IMR-90 (cell line): ENCODE results near the gene CHST8. TPM values are rescaled to one million over a fixed set of nuclear protein-coding genes. Genes with fewer than 3 reads are reported as not detected.

ENCODE experiments used
- ATAC-seq: fragments of 200-7000 bp; cut with Tn5 transposase; 2 replicates; pipeline ENCODE4 v1.9.1; 2020; ENCODE audit warnings: low read depth, mild to moderate bottlenecking, moderate library complexity
- BruUV-seq: library from RNA; stranded (reverse); fragments of 400-500 nt; replicated peaks from 2 replicates; lab custom pipeline; 2021; lab: Mats Ljungman, UMichigan
- CTCF ChIA-PET: fragments of 300-600 bp; formaldehyde crosslinking; extraction: SDS; loops from one replicate; lab custom pipeline; 2021; ENCODE audit warnings: antibody characterized with exemption; lab: Yijun Ruan, JAX
- POLR2A ChIA-PET: fragments of 300-600 bp; sonication (Branson Sonifier 250); formaldehyde crosslinking; loops from one replicate; lab custom pipeline; 2022; ENCODE audit warnings: antibody characterized with exemption; ENCODE audit not compliant: unreplicated experiment; lab: Charles Lee
- DNase-seq: peaks from one replicate; pipeline ENCODE4 v3.0.0; 2013
- H2AFZ ChIP-seq: replicated peaks from 2 replicates; pipeline ENCODE3; 2013; ENCODE audit warnings: low read length, mild to moderate bottlenecking; ENCODE audit not compliant: poor library complexity
- H2AK5ac ChIP-seq: 2 replicates; pipeline ENCODE4 v1.6.1; 2013; ENCODE audit warnings: low read depth, low read length, inconsistent platforms
- H2AK9ac ChIP-seq: replicated peaks from 2 replicates; pipeline ENCODE3; 2013; ENCODE audit warnings: mild to moderate bottlenecking, low read depth, low read length, moderate library complexity; ENCODE audit not compliant: poor library complexity
- H2BK120ac ChIP-seq: 2 replicates; pipeline ENCODE4 v1.6.1; 2013; ENCODE audit warnings: low read depth, low read length, inconsistent platforms
- H2BK15ac ChIP-seq: 3 replicates; pipeline ENCODE4 v1.6.1; 2013; ENCODE audit warnings: low read depth, low read length, inconsistent platforms
- H2BK20ac ChIP-seq: 2 replicates; pipeline ENCODE4 v1.6.1; 2013; ENCODE audit warnings: low read depth, mild to moderate bottlenecking, inconsistent platforms, low read length, moderate library complexity
- H2BK5ac ChIP-seq: 2 replicates; pipeline ENCODE4 v1.6.1; 2013; ENCODE audit warnings: mild to moderate bottlenecking, low read depth, low read length, inconsistent platforms; ENCODE audit not compliant: poor library complexity, severe bottlenecking
- H3K14ac ChIP-seq: replicated peaks from 2 replicates; pipeline ENCODE4 v1.6.1; 2013; ENCODE audit warnings: low read depth, low read length, inconsistent platforms
- H3K18ac ChIP-seq: 2 replicates; pipeline ENCODE4 v1.6.1; 2013; ENCODE audit warnings: low read depth, low read length, control low read depth
- H3K23ac ChIP-seq: 2 replicates; pipeline ENCODE4 v1.6.1; 2013; ENCODE audit warnings: low read depth, low read length, inconsistent platforms
- H3K27ac ChIP-seq: 2 replicates; pipeline ENCODE4 v1.5.1; 2013; ENCODE audit warnings: mild to moderate bottlenecking, control low read depth, low read length; ENCODE audit not compliant: insufficient read depth
- H3K27me3 ChIP-seq: 2 replicates; pipeline ENCODE4 v1.6.1; 2013; ENCODE audit warnings: low read length; ENCODE audit not compliant: control insufficient read depth, insufficient read depth
- H3K36me3 ChIP-seq: 2 replicates; pipeline ENCODE4 v1.6.1; 2013; ENCODE audit warnings: low read length, mixed read lengths; ENCODE audit not compliant: control insufficient read depth, insufficient read depth
- H3K4ac ChIP-seq: 2 replicates; pipeline ENCODE4 v1.6.1; 2013; ENCODE audit warnings: low read depth, low read length, inconsistent platforms
- H3K4me1 ChIP-seq: 2 replicates; pipeline ENCODE4 v1.6.1; 2013; ENCODE audit warnings: low read length, mixed read lengths; ENCODE audit not compliant: control insufficient read depth, insufficient read depth
- H3K4me2 ChIP-seq: 2 replicates; pipeline ENCODE4 v1.6.1; 2013; ENCODE audit warnings: low read depth, mild to moderate bottlenecking, control low read depth, low read length, moderate library complexity
- H3K4me3 ChIP-seq: 2 replicates; pipeline ENCODE4 v1.5.1; 2013; ENCODE audit warnings: low read depth, mild to moderate bottlenecking, control low read depth, low read length, moderate library complexity; ENCODE audit not compliant: insufficient read depth
- H3K56ac ChIP-seq: 2 replicates; pipeline ENCODE4 v1.6.1; 2013; ENCODE audit warnings: low read length, inconsistent platforms; ENCODE audit not compliant: insufficient read depth; ENCODE audit errors: extremely low read depth
- H3K79me1 ChIP-seq, 2 experiments: 2 replicates each; pipeline ENCODE4 v1.6.1; 2013; ENCODE audit warnings: low read length in 2 of 2, inconsistent platforms in 1 of 2, low read depth in 1 of 2
- H3K9ac ChIP-seq: 2 replicates; pipeline ENCODE4 v1.6.1; 2013; ENCODE audit warnings: low read depth, low read length, control low read depth
- H3K9me1 ChIP-seq: 2 replicates; pipeline ENCODE4 v1.6.1; 2013; ENCODE audit warnings: low read length, inconsistent platforms; ENCODE audit not compliant: insufficient read depth
- H3K9me3 ChIP-seq: 2 replicates; pipeline ENCODE4 v1.6.1; 2013; ENCODE audit warnings: low read length; ENCODE audit not compliant: control insufficient read depth, insufficient read depth
- H4K20me1 ChIP-seq: 2 replicates; pipeline ENCODE4 v1.6.1; 2013; ENCODE audit warnings: low read length, inconsistent platforms; ENCODE audit not compliant: insufficient read depth
- H4K5ac ChIP-seq: 2 replicates; pipeline ENCODE4 v1.6.1; 2013; ENCODE audit warnings: mild to moderate bottlenecking, low read depth, low read length, control low read depth
- H4K8ac ChIP-seq, 2 experiments: 2 replicates each; pipeline ENCODE4 v1.6.1; 2013; ENCODE audit warnings: low read depth in 2 of 2, low read length in 2 of 2, control low read depth in 1 of 2, inconsistent platforms in 1 of 2
- H4K91ac ChIP-seq: 2 replicates; pipeline ENCODE4 v1.6.1; 2013; ENCODE audit warnings: low read depth, low read length, inconsistent platforms; ENCODE audit not compliant: insufficient read depth
- BHLHE40 ChIP-seq: fragments of 150-350 bp; IDR thresholded peaks from 2 replicates; pipeline ENCODE4 v1.6.1; 2016; ENCODE audit warnings: mild to moderate bottlenecking, low read depth, low read length
- MAFK ChIP-seq: IDR thresholded peaks from 2 replicates; pipeline ENCODE4 v1.6.1; 2012; ENCODE audit warnings: low read depth, low read length, improper control_type of control experiment
- MAZ ChIP-seq: IDR thresholded peaks from 2 replicates; pipeline ENCODE4 v1.6.1; 2012; ENCODE audit warnings: low read depth, mild to moderate bottlenecking, low read length, improper control_type of control experiment, moderate library complexity, borderline replicate concordance
- MXI1 ChIP-seq: IDR thresholded peaks from 2 replicates; pipeline ENCODE4 v1.6.1; 2012; ENCODE audit warnings: low read depth, mild to moderate bottlenecking, low read length, moderate library complexity, borderline replicate concordance
- NFE2L2 ChIP-seq: fragments of 150-350 bp; IDR thresholded peaks from 2 replicates; pipeline ENCODE4 v1.6.1; 2016; ENCODE audit warnings: low read depth, mild to moderate bottlenecking, low read length
- POLR2A ChIP-seq: IDR thresholded peaks from 2 replicates; pipeline ENCODE4 v1.6.1; 2012; ENCODE audit warnings: mild to moderate bottlenecking, low read depth, low read length
- RAD21 ChIP-seq: IDR thresholded peaks from 2 replicates; pipeline ENCODE4 v1.6.1; 2012; ENCODE audit warnings: low read length, improper control_type of control experiment
- RCOR1 ChIP-seq: IDR thresholded peaks from 2 replicates; pipeline ENCODE4 v1.6.1; 2012; ENCODE audit warnings: mild to moderate bottlenecking, low read length, improper control_type of control experiment; ENCODE audit not compliant: insufficient replicate concordance
- SMC3 ChIP-seq: fragments of 150-350 bp; IDR thresholded peaks from 2 replicates; pipeline ENCODE4 v1.6.1; 2016; ENCODE audit warnings: low read depth, mild to moderate bottlenecking, antibody characterized with exemption, low read length, moderate library complexity
- WGBS, 2 experiments: methylation state at CpG; one replicate each; pipeline versions ENCODE4 v1.1.5 to v1.1.7; 2013; ENCODE audit warnings: missing lambda C conversion rate in 2 of 2; ENCODE audit not compliant: insufficient read length in 1 of 2; ENCODE audit errors: extremely low coverage in 2 of 2; 5-methylcytosine and 5-hydroxymethylcytosine counted together
- dilution Hi-C: fragments of 300-500 bp; cut with HindIII; formaldehyde crosslinking; loops from one replicate; pipeline ENCODE4 v1.14.3; 2018; ENCODE audit warnings: low sequenced_read_pairs; ENCODE audit not compliant: unreplicated experiment
- in situ Hi-C: fragments of 300-500 bp; cut with MboI; formaldehyde crosslinking; loops from 3 replicates; pipeline ENCODE4 v1.14.3; 2019; ENCODE audit warnings: low sequenced_read_pairs, inconsistent platforms, mixed read lengths
- intact Hi-C: fragments of 100-400 bp; cut with micrococcal nuclease; formaldehyde crosslinking; loops from 2 replicates; pipeline ENCODE4 v1.10.0; 2022
- polyA plus RNA-seq, 3 experiments: library from polyadenylated mRNA; depleted of rRNA; stranded (reverse); fragments of >200 nt; gene quantifications; 2 replicates each; pipeline ENCODE4 v1.2.3, GENCODE V29; 2012; ENCODE audit warnings: low replicate concordance in 1 of 3
- total RNA-seq: library from RNA; depleted of rRNA; stranded (reverse); fragments of >200 nt; gene quantifications from 2 replicates; pipeline ENCODE4 v1.2.3, GENCODE V29; 2012
- TF ChIP-seq, protein P1 (sequence below): fragments of 150-350 bp; IDR thresholded peaks from 2 replicates; pipeline ENCODE4 v1.6.1; 2016; ENCODE audit warnings: low read depth, mild to moderate bottlenecking, low read length, moderate library complexity, borderline replicate concordance
- TF ChIP-seq, protein P2 (sequence below): conservative IDR thresholded peaks from 2 replicates; pipeline ENCODE4 v1.5.1; 2012; ENCODE audit warnings: mild to moderate bottlenecking, low read depth, low read length, improper control_type of control experiment
- TF ChIP-seq, protein P3 (sequence below): fragments of 150-350 bp; IDR thresholded peaks from 2 replicates; pipeline ENCODE4 v1.6.1; 2017; ENCODE audit warnings: mild to moderate bottlenecking, antibody characterized with exemption, low read length, low read depth

The CHST8 gene
- total and polyA plus RNA-seq, 2 of the 4 experiments (the other 2 are of a cell fraction), result not detected

DNA sequence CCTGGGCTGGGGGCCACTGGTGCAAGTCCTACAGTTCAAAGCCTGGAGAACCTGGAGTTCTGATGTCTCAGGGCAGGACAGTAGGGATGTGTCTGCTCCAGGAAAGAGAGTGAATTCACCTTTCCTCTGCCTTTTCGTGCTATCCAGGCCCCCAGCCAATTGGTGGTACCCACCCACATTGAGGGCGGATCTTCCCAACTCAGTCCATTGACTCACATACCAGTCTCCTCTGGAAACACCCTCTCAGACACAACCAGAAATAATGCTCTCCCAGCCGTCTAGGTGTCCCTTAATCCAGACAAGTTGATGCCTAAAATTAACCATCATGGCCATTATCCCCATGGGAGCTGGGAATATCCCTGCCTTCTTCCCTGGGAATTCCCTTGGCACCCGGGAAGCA, 38.8 kb upstream of the CHST8 start:
- in situ Hi-C loops (no loop called here), intact Hi-C loops (no loop called here)
- no peak overlapping the region for H2AK5ac ChIP-seq

More for the DNA sequence above, 38.8 kb upstream of the CHST8 start:
- WGBS, 2 experiments, result 6% methylated on average over 3 of the region's 4 CpGs; no CpG with 5 or more reads in 1 of the 2 experiments
- Histone ChIP-seq H3K4me2 (no peak overlapping the region), H4K8ac (no peak overlapping the region), H3K4ac (no peak overlapping the region), H2AFZ (no peak overlapping the region), H3K27ac (no peak overlapping the region), H3K14ac (no peak overlapping the region), H3K36me3 (no peaks in the 10 kb centered on the region), H2BK120ac (no peak overlapping the region), H3K56ac (no peak overlapping the region), H3K9ac (no peak overlapping the region), H2BK5ac (no peak overlapping the region), H3K23ac (no peak overlapping the region), H3K79me1 (no peaks in the 10 kb centered on the region), H4K5ac (no peak overlapping the region), H3K4me3 (no peak overlapping the region), H3K27me3 (no peaks in the 10 kb centered on the region), H2BK15ac (no peak overlapping the region), H3K18ac (no peak overlapping the region), H3K9me3 (no peaks in the 10 kb centered on the region), H3K9me1 (no peaks in the 10 kb centered on the region), H3K4me1 (no peaks in the 10 kb centered on the region), H4K20me1 (no peaks in the 10 kb centered on the region), H2BK20ac (no peak overlapping the region), H4K91ac (no peak overlapping the region), H2AK9ac (no peak overlapping the region)
- CTCF ChIA-PET, result no interaction called here
- BruUV-seq, result no TSS peak
- DNase-seq (no peak), ATAC-seq (no peak)
- dilution Hi-C loops, result no loop called here
- TF ChIP-seq BHLHE40 (no peak), MAZ (no peak), POLR2A (no peak), MAFK (no peak), NFE2L2 (no peak), RCOR1 (no peak), SMC3 (no peak), MXI1 (no peak), RAD21 (no peak)
- TF ChIP-seq, protein P1, sequence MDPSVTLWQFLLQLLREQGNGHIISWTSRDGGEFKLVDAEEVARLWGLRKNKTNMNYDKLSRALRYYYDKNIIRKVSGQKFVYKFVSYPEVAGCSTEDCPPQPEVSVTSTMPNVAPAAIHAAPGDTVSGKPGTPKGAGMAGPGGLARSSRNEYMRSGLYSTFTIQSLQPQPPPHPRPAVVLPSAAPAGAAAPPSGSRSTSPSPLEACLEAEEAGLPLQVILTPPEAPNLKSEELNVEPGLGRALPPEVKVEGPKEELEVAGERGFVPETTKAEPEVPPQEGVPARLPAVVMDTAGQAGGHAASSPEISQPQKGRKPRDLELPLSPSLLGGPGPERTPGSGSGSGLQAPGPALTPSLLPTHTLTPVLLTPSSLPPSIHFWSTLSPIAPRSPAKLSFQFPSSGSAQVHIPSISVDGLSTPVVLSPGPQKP, result no peak
- TF ChIP-seq, protein P2, sequence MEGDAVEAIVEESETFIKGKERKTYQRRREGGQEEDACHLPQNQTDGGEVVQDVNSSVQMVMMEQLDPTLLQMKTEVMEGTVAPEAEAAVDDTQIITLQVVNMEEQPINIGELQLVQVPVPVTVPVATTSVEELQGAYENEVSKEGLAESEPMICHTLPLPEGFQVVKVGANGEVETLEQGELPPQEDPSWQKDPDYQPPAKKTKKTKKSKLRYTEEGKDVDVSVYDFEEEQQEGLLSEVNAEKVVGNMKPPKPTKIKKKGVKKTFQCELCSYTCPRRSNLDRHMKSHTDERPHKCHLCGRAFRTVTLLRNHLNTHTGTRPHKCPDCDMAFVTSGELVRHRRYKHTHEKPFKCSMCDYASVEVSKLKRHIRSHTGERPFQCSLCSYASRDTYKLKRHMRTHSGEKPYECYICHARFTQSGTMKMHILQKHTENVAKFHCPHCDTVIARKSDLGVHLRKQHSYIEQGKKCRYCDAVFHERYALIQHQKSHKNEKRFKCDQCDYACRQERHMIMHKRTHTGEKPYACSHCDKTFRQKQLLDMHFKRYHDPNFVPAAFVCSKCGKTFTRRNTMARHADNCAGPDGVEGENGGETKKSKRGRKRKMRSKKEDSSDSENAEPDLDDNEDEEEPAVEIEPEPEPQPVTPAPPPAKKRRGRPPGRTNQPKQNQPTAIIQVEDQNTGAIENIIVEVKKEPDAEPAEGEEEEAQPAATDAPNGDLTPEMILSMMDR, result no peak
- TF ChIP-seq, protein P3, sequence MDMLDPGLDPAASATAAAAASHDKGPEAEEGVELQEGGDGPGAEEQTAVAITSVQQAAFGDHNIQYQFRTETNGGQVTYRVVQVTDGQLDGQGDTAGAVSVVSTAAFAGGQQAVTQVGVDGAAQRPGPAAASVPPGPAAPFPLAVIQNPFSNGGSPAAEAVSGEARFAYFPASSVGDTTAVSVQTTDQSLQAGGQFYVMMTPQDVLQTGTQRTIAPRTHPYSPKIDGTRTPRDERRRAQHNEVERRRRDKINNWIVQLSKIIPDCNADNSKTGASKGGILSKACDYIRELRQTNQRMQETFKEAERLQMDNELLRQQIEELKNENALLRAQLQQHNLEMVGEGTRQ, result no peak
- POLR2A ChIA-PET, result no interaction called here
